HEK293 (cell line): ENCODE results near the gene MAGI1.

Source experiments
- CTCF ChIA-PET: fragments of 350-600 bp; formaldehyde crosslinking; extraction: SDS; loops from one replicate; lab custom pipeline; 2021; ENCODE audit warnings: antibody characterized with exemption; lab: Yijun Ruan, JAX
- POLR2A ChIA-PET: fragments of 300-600 bp; formaldehyde crosslinking; extraction: SDS; loops from one replicate; lab custom pipeline; 2020; ENCODE audit warnings: antibody characterized with exemption, inconsistent platforms; lab: Yijun Ruan, JAX
- H3K27ac ChIP-seq: fragments of 200-500 bp; sonication (Bioruptor generic); 2 replicates; pipeline ENCODE4 v1.5.1; 2014; ENCODE audit warnings: low read depth, low read length, control low read depth, inconsistent platforms; ENCODE audit errors: extremely low read depth
- H3K36me3 ChIP-seq, 2 experiments: fragments of 200-500 bp in 1 of 2; sonication (Bioruptor generic) in 1 of 2; 1 replicate in 1 of 2; 2 replicates in 1 of 2; pipeline ENCODE4 v1.5.1; 2014 to 2017; ENCODE audit warnings: inconsistent platforms in 2 of 2, low read length in 2 of 2; ENCODE audit not compliant: control insufficient read depth in 2 of 2, insufficient read depth in 1 of 2
- H3K4me1 ChIP-seq: fragments of 200-500 bp; sonication (Bioruptor generic); 2 replicates; pipeline ENCODE4 v1.5.1; 2014; ENCODE audit warnings: mild to moderate bottlenecking, low read length, inconsistent platforms; ENCODE audit not compliant: control insufficient read depth, insufficient read depth
- H3K4me3 ChIP-seq: 2 replicates; pipeline ENCODE4 v1.5.1; 2011; ENCODE audit warnings: low read depth, mild to moderate bottlenecking, control low read depth, low read length, moderate library complexity
- H3K9me3 ChIP-seq: fragments of 200-500 bp; sonication (Bioruptor generic); 2 replicates; pipeline ENCODE4 v1.5.1; 2014; ENCODE audit warnings: low read depth, low read length, inconsistent platforms; ENCODE audit not compliant: control insufficient read depth, insufficient read depth
- GLI2 ChIP-seq: fragments of 450-650 bp; formaldehyde crosslinking; IDR thresholded peaks from 2 replicates; pipeline ENCODE4; 2017; ENCODE audit warnings: missing biosample characterization, missing genetic modification characterization, low read depth, borderline replicate concordance
- MYNN ChIP-seq: fragments of 450-650 bp; formaldehyde crosslinking; IDR thresholded peaks from 2 replicates; pipeline ENCODE4 v1.5.1; 2016; ENCODE audit warnings: missing biosample characterization, missing genetic modification characterization, borderline replicate concordance
- TRIM28 ChIP-seq: IDR thresholded peaks from 2 replicates; pipeline ENCODE4 v1.6.1; 2011; ENCODE audit warnings: low read length, control low read depth, borderline replicate concordance
- WT1 ChIP-seq: fragments of 450-650 bp; formaldehyde crosslinking; IDR thresholded peaks from 2 replicates; pipeline ENCODE4 v1.5.1; 2016; ENCODE audit warnings: missing biosample characterization, missing genetic modification characterization
- ZNF2 ChIP-seq: fragments of 450-650 bp; formaldehyde crosslinking; IDR thresholded peaks from 2 replicates; pipeline ENCODE4 v1.5.1; 2016; ENCODE audit warnings: missing biosample characterization, missing genetic modification characterization
- ZNF274 ChIP-seq, 2 experiments: fragments of 200-500 bp in 1 of 2; fragments of 450-650 bp in 1 of 2; sonication (Bioruptor generic) in 1 of 2; formaldehyde crosslinking in 1 of 2; IDR thresholded peaks; 2 replicates each; pipeline versions ENCODE4 v1.5.1 to v1.6.1; 2014 to 2016; ENCODE audit warnings: borderline replicate concordance in 1 of 2, inconsistent platforms in 1 of 2, low read length in 1 of 2, missing biosample characterization in 1 of 2, missing genetic modification characterization in 1 of 2
- ZNF416 ChIP-seq: fragments of 450-650 bp; formaldehyde crosslinking; IDR thresholded peaks from 2 replicates; pipeline ENCODE4 v1.5.1; 2016; ENCODE audit warnings: missing biosample characterization, missing genetic modification characterization
- ZNF600 ChIP-seq: fragments of 450-650 bp; formaldehyde crosslinking; IDR thresholded peaks from 2 replicates; pipeline ENCODE4 v1.5.1; 2016; ENCODE audit warnings: missing biosample characterization, missing genetic modification characterization
- ZNF621 ChIP-seq: fragments of 450-650 bp; formaldehyde crosslinking; IDR thresholded peaks from 2 replicates; pipeline ENCODE4 v1.5.1; 2017; ENCODE audit warnings: missing biosample characterization, missing genetic modification characterization
- ZNF629 ChIP-seq: fragments of 450-650 bp; formaldehyde crosslinking; IDR thresholded peaks from 2 replicates; pipeline ENCODE4 v1.5.1; 2017; ENCODE audit warnings: missing biosample characterization, missing genetic modification characterization
- ZNF777 ChIP-seq: fragments of 450-650 bp; formaldehyde crosslinking; IDR thresholded peaks from 2 replicates; pipeline ENCODE4 v1.5.1; 2017; ENCODE audit warnings: missing biosample characterization, missing genetic modification characterization, borderline replicate concordance
- ZSCAN16 ChIP-seq: fragments of 450-650 bp; formaldehyde crosslinking; IDR thresholded peaks from 2 replicates; pipeline ENCODE4 v1.5.1; 2016; ENCODE audit warnings: missing biosample characterization, missing genetic modification characterization
- ZXDB ChIP-seq: fragments of 450-650 bp; formaldehyde crosslinking; IDR thresholded peaks from 2 replicates; pipeline ENCODE4 v1.5.1; 2016; ENCODE audit warnings: missing biosample characterization, missing genetic modification characterization
- TF ChIP-seq, protein P1 (sequence below): fragments of 450-650 bp; formaldehyde crosslinking; IDR thresholded peaks from 2 replicates; pipeline ENCODE4 v1.5.1; 2016; ENCODE audit warnings: missing biosample characterization, missing genetic modification characterization
- TF ChIP-seq, protein P2 (sequence below): fragments of 450-650 bp; formaldehyde crosslinking; IDR thresholded peaks from 2 replicates; pipeline ENCODE4 v1.5.1; 2016; ENCODE audit warnings: missing biosample characterization, missing genetic modification characterization
- TF ChIP-seq, protein P3 (sequence below): fragments of 450-650 bp; formaldehyde crosslinking; IDR thresholded peaks from 2 replicates; pipeline ENCODE4 v1.5.1; 2016; ENCODE audit warnings: missing biosample characterization, missing genetic modification characterization
- TF ChIP-seq, protein P4 (sequence below): fragments of 450-650 bp; formaldehyde crosslinking; conservative IDR thresholded peaks from 2 replicates; pipeline ENCODE4 v1.5.1; 2016; ENCODE audit warnings: low read depth, missing biosample characterization, missing genetic modification characterization

The MAGI1 gene

DNA sequence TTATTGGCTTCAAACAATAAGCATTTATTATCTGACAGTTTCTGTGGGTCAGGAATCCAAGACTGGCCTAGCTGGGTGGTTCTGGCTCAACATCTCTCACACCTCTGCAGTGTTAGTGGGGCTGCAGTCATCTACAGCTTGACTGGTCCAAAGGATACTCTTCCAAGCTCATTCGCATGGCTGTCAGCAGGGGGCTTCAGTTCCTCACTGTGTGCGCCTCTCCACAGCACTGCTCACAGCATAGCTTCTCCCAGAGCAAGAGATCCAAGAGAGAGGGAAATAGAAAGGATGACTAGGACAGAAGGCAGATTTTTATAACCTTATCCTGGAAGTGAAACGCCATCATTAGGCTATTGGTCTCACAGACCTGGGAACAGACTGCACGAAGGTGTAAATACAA is 64.2 kb downstream of the MAGI1 start (continued):
- no peak for TF ChIP-seq ZNF416 (tag by site-specific recombination)
- TF ChIP-seq, protein P1, sequence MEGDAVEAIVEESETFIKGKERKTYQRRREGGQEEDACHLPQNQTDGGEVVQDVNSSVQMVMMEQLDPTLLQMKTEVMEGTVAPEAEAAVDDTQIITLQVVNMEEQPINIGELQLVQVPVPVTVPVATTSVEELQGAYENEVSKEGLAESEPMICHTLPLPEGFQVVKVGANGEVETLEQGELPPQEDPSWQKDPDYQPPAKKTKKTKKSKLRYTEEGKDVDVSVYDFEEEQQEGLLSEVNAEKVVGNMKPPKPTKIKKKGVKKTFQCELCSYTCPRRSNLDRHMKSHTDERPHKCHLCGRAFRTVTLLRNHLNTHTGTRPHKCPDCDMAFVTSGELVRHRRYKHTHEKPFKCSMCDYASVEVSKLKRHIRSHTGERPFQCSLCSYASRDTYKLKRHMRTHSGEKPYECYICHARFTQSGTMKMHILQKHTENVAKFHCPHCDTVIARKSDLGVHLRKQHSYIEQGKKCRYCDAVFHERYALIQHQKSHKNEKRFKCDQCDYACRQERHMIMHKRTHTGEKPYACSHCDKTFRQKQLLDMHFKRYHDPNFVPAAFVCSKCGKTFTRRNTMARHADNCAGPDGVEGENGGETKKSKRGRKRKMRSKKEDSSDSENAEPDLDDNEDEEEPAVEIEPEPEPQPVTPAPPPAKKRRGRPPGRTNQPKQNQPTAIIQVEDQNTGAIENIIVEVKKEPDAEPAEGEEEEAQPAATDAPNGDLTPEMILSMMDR (tag by site-specific recombination), result no peak
- no peak for TF ChIP-seq ZNF600 (tag by site-specific recombination)
- TF ChIP-seq, all 188 proteins: peak for 0

DNA sequence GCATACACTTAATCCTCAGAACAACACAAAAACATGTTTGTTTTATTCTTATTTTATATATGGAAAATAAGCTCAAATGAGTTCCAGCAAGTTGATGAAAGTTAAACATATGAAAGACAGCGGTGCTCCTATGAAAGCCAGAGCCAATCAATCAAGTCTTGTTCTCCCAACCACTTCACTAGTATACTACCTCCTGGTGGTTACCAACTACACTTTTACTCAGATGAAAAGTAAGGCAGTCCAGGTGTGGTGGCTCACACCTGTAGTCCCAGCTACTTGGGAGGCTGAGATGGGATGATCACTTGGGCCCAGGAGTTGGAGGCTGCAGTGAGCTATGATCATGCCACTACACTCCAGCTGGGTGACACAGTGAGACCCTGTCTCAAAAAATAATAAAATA is 66.0 kb downstream of the MAGI1 start:
- ChIA-PET CTCF (interaction anchor here (0.6 kb wide), 2 partner anchors 93 to 288 kb away, joined by 3 to 4 read pairs; no protein-coding TSS in a partner anchor), POLR2A (no interaction called here)
- Histone ChIP-seq H3K4me3 (no peak overlapping the region), H3K9me3 (no peaks in the 10 kb centered on the region), H3K4me1 (no peaks in the 10 kb centered on the region), H3K27ac (no peak overlapping the region), H3K36me3 (no peaks in the 10 kb centered on the region)
- TF ChIP-seq, protein P2, sequence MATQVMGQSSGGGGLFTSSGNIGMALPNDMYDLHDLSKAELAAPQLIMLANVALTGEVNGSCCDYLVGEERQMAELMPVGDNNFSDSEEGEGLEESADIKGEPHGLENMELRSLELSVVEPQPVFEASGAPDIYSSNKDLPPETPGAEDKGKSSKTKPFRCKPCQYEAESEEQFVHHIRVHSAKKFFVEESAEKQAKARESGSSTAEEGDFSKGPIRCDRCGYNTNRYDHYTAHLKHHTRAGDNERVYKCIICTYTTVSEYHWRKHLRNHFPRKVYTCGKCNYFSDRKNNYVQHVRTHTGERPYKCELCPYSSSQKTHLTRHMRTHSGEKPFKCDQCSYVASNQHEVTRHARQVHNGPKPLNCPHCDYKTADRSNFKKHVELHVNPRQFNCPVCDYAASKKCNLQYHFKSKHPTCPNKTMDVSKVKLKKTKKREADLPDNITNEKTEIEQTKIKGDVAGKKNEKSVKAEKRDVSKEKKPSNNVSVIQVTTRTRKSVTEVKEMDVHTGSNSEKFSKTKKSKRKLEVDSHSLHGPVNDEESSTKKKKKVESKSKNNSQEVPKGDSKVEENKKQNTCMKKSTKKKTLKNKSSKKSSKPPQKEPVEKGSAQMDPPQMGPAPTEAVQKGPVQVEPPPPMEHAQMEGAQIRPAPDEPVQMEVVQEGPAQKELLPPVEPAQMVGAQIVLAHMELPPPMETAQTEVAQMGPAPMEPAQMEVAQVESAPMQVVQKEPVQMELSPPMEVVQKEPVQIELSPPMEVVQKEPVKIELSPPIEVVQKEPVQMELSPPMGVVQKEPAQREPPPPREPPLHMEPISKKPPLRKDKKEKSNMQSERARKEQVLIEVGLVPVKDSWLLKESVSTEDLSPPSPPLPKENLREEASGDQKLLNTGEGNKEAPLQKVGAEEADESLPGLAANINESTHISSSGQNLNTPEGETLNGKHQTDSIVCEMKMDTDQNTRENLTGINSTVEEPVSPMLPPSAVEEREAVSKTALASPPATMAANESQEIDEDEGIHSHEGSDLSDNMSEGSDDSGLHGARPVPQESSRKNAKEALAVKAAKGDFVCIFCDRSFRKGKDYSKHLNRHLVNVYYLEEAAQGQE, result no peak
- TF ChIP-seq, protein P3, sequence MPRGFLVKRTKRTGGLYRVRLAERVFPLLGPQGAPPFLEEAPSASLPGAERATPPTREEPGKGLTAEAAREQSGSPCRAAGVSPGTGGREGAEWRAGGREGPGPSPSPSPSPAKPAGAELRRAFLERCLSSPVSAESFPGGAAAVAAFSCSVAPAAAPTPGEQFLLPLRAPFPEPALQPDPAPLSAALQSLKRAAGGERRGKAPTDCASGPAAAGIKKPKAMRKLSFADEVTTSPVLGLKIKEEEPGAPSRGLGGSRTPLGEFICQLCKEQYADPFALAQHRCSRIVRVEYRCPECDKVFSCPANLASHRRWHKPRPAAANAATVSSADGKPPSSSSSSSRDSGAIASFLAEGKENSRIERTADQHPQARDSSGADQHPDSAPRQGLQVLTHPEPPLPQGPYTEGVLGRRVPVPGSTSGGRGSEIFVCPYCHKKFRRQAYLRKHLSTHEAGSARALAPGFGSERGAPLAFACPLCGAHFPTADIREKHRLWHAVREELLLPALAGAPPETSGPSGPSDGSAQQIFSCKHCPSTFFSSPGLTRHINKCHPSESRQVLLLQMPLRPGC (tag by site-specific recombination), result no peak
- TF ChIP-seq ZNF629 (tag by site-specific recombination) (no peak), TRIM28 (no peak), ZXDB (no peak), WT1 (tag by site-specific recombination) (no peak), ZNF621 (tag by site-specific recombination) (no peak), GLI2 (tag by site-specific recombination) (no peak), ZNF2 (tag by site-specific recombination) (no peak), ZNF777 (tag by site-specific recombination) (no peak), MYNN (tag by site-specific recombination) (no peak), ZNF274 (IDR thresholded peaks at IDR 0.05; ENCODE audit: low read length) (no peak), ZNF274 (tag by site-specific recombination; IDR thresholded peaks at IDR 0.05; ENCODE audit: borderline replicate concordance) (no peak), ZSCAN16 (no peak)
- TF ChIP-seq, protein P4, sequence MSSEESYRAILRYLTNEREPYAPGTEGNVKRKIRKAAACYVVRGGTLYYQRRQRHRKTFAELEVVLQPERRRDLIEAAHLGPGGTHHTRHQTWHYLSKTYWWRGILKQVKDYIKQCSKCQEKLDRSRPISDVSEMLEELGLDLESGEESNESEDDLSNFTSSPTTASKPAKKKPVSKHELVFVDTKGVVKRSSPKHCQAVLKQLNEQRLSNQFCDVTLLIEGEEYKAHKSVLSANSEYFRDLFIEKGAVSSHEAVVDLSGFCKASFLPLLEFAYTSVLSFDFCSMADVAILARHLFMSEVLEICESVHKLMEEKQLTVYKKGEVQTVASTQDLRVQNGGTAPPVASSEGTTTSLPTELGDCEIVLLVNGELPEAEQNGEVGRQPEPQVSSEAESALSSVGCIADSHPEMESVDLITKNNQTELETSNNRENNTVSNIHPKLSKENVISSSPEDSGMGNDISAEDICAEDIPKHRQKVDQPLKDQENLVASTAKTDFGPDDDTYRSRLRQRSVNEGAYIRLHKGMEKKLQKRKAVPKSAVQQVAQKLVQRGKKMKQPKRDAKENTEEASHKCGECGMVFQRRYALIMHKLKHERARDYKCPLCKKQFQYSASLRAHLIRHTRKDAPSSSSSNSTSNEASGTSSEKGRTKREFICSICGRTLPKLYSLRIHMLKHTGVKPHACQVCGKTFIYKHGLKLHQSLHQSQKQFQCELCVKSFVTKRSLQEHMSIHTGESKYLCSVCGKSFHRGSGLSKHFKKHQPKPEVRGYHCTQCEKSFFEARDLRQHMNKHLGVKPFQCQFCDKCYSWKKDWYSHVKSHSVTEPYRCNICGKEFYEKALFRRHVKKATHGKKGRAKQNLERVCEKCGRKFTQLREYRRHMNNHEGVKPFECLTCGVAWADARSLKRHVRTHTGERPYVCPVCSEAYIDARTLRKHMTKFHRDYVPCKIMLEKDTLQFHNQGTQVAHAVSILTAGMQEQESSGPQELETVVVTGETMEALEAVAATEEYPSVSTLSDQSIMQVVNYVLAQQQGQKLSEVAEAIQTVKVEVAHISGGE (tag by site-specific recombination), result no peak
